K562 (cell line): ENCODE measurements around the gene KCNG4. TPM values are rescaled to one million over a fixed set of nuclear protein-coding genes. Genes with fewer than 3 reads are reported as not detected.

Experiments used
- L3MBTL2 ChIP-seq: fragments of 450-650 bp; IDR thresholded peaks from 2 replicates; pipeline ENCODE4 v1.6.1; 2016; ENCODE audit warnings: mild to moderate bottlenecking, moderate library complexity
- NRF1 ChIP-seq, 2 experiments: fragments of 450-650 bp; IDR thresholded peaks in 1 of 2; conservative IDR thresholded peaks in 1 of 2; 2 replicates each; pipeline ENCODE4 v1.6.1; 2014; ENCODE audit warnings: mild to moderate bottlenecking in 2 of 2
- PCBP1 ChIP-seq: fragments of 200-400 bp; formaldehyde crosslinking; IDR thresholded peaks from 2 replicates; pipeline ENCODE4 v1.6.1; 2018; ENCODE audit warnings: mild to moderate bottlenecking, low read depth, low read length; ENCODE audit not compliant: poor library complexity, severe bottlenecking
- POLR2B ChIP-seq: fragments of 450-650 bp; IDR thresholded peaks from 2 replicates; pipeline ENCODE4 v1.6.1; 2018; ENCODE audit warnings: low read depth; ENCODE audit not compliant: partially characterized antibody
- RUNX1 ChIP-seq: sonication (generic); IDR thresholded peaks from 2 replicates; pipeline ENCODE4 v1.6.1; 2016; ENCODE audit warnings: antibody characterized with exemption, low read depth
- SMARCA4 ChIP-seq: fragments of 450-650 bp; IDR thresholded peaks from 2 replicates; pipeline ENCODE4 v1.6.1; 2016
- TAF15 ChIP-seq: fragments of 200-400 bp; formaldehyde crosslinking; IDR thresholded peaks from 2 replicates; pipeline ENCODE4 v1.6.1; 2017; ENCODE audit warnings: mild to moderate bottlenecking, low read depth, low read length, moderate library complexity
- ZNF778 ChIP-seq: fragments of 450-650 bp; formaldehyde crosslinking; IDR thresholded peaks from 2 replicates; pipeline ENCODE4 v1.4.0; 2020; ENCODE audit warnings: mild to moderate bottlenecking, moderate library complexity
- polyA plus RNA-seq, 8 experiments: library from polyadenylated mRNA; depleted of rRNA in 4 of 8; stranded (reverse) in 5 of 8; unstranded in 3 of 8; fragments of >200 nt; fragmentation: Nextera tagmentation in 2 of 8; fragmentation: Illumina TruSeq in 1 of 8; extraction: Ambion mirVana in 2 of 8; extraction: Trizol in 1 of 8; gene quantifications; 2 replicates each; pipeline versions ENCODE4 v1.2.1 to v1.2.3, GENCODE V29; 2011 to 2014; ENCODE audit warnings: inconsistent platforms in 1 of 8, missing spikeins in 1 of 8
- total RNA-seq, 7 experiments: library from RNA; depleted of rRNA in 6 of 7; stranded (reverse); fragments of >200 nt in 6 of 7; fragmentation: Illumina TruSeq in 2 of 7; extraction: Trizol in 2 of 7; gene quantifications; 2 replicates each; pipeline versions ENCODE4 v1.2.1 to v1.2.3, GENCODE V29; 2011 to 2021; ENCODE audit warnings: low replicate concordance in 1 of 7
- TF ChIP-seq, protein P1 (sequence below): fragments of 200-600 bp; sonication (generic); IDR thresholded peaks from one replicate; pipeline ENCODE4 v1.6.1; 2012; ENCODE audit warnings: mild to moderate bottlenecking, low read depth, low read length, inconsistent platforms
- TF ChIP-seq, protein P2 (sequence below): sonication (generic); formaldehyde crosslinking; IDR thresholded peaks from 2 replicates; pipeline ENCODE4 v1.9.0; 2022; ENCODE audit warnings: mild to moderate bottlenecking, missing genetic modification reagents
- TF ChIP-seq, protein P3 (sequence below): sonication (generic); formaldehyde crosslinking; IDR thresholded peaks from 2 replicates; pipeline ENCODE4 v1.8.0; 2023; ENCODE audit warnings: mild to moderate bottlenecking, missing genetic modification reagents
- TF ChIP-seq, protein P4 (sequence below), 2 experiments: IDR thresholded peaks; 2 replicates each; pipeline ENCODE4 v1.6.1; 2011; ENCODE audit warnings: borderline replicate concordance in 1 of 2, control low read depth in 1 of 2, low read depth in 1 of 2, low read length in 1 of 2, mild to moderate bottlenecking in 1 of 2, mixed read lengths in 1 of 2, moderate library complexity in 1 of 2; ENCODE audit not compliant: insufficient read depth in 1 of 2, insufficient read length in 1 of 2, poor library complexity in 1 of 2, severe bottlenecking in 1 of 2; ENCODE audit errors: extremely low read depth in 1 of 2

Gene KCNG4
- total and polyA plus RNA-seq, 9 of the 15 experiments (the other 6 are each of a cell fraction or from before 2014, with no cell fraction given): not detected

DNA sequence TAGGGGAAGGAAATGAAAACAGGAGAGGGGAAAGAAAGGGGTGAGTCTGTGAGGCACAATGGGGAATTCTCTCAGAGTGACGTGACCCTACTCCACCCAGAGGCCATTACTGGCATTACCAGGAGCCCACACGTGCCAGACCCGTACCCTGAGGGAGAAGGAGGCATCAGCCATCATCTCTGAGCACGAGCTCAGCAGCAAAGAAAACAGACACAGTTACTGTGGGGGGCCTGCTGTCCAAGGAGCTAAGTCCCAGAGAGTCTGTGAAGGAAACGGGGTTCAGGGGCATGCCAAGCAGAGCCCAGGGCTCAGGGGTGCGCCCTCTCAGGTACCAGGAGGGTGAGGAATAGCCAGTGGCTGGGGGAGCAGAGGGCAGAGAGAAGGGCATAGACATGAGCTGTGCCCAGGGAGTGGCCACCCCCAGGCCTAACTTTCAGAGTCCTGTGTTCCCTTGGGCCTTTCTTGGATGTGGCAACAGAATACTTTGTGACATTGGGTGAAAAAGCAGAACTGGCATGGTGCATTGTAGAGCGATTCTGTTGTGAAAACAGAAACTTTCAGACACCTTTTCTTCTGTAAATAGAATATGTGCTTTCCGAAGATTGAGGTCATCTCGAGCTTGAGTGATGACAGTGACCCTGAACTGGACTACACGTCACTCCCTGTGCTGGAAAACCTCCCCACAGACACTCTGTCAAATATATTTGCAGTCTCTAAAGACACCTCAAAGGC, 64.3 kb downstream of the KCNG4 start (continued):
- TF ChIP-seq PCBP1 (no peak), ZNF778 (CRISPR knock-in tag) (no peak), SMARCA4 (no peak), TAF15 (no peak), POLR2B (no peak), L3MBTL2 (peak; percentile 34; the same call in 1 of the 2 replicates), RUNX1 (no peak), NRF1 (conservative IDR thresholded peaks at IDR 0.05 in 1 of 2, IDR thresholded peaks at IDR 0.05 in 1 of 2) (no peak)
- TF ChIP-seq, protein P1, sequence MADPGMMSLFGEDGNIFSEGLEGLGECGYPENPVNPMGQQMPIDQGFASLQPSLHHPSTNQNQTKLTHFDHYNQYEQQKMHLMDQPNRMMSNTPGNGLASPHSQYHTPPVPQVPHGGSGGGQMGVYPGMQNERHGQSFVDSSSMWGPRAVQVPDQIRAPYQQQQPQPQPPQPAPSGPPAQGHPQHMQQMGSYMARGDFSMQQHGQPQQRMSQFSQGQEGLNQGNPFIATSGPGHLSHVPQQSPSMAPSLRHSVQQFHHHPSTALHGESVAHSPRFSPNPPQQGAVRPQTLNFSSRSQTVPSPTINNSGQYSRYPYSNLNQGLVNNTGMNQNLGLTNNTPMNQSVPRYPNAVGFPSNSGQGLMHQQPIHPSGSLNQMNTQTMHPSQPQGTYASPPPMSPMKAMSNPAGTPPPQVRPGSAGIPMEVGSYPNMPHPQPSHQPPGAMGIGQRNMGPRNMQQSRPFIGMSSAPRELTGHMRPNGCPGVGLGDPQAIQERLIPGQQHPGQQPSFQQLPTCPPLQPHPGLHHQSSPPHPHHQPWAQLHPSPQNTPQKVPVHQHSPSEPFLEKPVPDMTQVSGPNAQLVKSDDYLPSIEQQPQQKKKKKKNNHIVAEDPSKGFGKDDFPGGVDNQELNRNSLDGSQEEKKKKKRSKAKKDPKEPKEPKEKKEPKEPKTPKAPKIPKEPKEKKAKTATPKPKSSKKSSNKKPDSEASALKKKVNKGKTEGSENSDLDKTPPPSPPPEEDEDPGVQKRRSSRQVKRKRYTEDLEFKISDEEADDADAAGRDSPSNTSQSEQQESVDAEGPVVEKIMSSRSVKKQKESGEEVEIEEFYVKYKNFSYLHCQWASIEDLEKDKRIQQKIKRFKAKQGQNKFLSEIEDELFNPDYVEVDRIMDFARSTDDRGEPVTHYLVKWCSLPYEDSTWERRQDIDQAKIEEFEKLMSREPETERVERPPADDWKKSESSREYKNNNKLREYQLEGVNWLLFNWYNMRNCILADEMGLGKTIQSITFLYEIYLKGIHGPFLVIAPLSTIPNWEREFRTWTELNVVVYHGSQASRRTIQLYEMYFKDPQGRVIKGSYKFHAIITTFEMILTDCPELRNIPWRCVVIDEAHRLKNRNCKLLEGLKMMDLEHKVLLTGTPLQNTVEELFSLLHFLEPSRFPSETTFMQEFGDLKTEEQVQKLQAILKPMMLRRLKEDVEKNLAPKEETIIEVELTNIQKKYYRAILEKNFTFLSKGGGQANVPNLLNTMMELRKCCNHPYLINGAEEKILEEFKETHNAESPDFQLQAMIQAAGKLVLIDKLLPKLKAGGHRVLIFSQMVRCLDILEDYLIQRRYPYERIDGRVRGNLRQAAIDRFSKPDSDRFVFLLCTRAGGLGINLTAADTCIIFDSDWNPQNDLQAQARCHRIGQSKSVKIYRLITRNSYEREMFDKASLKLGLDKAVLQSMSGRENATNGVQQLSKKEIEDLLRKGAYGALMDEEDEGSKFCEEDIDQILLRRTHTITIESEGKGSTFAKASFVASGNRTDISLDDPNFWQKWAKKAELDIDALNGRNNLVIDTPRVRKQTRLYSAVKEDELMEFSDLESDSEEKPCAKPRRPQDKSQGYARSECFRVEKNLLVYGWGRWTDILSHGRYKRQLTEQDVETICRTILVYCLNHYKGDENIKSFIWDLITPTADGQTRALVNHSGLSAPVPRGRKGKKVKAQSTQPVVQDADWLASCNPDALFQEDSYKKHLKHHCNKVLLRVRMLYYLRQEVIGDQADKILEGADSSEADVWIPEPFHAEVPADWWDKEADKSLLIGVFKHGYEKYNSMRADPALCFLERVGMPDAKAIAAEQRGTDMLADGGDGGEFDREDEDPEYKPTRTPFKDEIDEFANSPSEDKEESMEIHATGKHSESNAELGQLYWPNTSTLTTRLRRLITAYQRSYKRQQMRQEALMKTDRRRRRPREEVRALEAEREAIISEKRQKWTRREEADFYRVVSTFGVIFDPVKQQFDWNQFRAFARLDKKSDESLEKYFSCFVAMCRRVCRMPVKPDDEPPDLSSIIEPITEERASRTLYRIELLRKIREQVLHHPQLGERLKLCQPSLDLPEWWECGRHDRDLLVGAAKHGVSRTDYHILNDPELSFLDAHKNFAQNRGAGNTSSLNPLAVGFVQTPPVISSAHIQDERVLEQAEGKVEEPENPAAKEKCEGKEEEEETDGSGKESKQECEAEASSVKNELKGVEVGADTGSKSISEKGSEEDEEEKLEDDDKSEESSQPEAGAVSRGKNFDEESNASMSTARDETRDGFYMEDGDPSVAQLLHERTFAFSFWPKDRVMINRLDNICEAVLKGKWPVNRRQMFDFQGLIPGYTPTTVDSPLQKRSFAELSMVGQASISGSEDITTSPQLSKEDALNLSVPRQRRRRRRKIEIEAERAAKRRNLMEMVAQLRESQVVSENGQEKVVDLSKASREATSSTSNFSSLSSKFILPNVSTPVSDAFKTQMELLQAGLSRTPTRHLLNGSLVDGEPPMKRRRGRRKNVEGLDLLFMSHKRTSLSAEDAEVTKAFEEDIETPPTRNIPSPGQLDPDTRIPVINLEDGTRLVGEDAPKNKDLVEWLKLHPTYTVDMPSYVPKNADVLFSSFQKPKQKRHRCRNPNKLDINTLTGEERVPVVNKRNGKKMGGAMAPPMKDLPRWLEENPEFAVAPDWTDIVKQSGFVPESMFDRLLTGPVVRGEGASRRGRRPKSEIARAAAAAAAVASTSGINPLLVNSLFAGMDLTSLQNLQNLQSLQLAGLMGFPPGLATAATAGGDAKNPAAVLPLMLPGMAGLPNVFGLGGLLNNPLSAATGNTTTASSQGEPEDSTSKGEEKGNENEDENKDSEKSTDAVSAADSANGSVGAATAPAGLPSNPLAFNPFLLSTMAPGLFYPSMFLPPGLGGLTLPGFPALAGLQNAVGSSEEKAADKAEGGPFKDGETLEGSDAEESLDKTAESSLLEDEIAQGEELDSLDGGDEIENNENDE: no peak
- TF ChIP-seq, protein P2, sequence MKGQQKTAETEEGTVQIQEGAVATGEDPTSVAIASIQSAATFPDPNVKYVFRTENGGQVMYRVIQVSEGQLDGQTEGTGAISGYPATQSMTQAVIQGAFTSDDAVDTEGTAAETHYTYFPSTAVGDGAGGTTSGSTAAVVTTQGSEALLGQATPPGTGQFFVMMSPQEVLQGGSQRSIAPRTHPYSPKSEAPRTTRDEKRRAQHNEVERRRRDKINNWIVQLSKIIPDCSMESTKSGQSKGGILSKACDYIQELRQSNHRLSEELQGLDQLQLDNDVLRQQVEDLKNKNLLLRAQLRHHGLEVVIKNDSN: peak; percentile 79
- TF ChIP-seq, protein P3, sequence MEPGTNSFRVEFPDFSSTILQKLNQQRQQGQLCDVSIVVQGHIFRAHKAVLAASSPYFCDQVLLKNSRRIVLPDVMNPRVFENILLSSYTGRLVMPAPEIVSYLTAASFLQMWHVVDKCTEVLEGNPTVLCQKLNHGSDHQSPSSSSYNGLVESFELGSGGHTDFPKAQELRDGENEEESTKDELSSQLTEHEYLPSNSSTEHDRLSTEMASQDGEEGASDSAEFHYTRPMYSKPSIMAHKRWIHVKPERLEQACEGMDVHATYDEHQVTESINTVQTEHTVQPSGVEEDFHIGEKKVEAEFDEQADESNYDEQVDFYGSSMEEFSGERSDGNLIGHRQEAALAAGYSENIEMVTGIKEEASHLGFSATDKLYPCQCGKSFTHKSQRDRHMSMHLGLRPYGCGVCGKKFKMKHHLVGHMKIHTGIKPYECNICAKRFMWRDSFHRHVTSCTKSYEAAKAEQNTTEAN (CRISPR knock-in tag): no peak
- TF ChIP-seq, protein P4, sequence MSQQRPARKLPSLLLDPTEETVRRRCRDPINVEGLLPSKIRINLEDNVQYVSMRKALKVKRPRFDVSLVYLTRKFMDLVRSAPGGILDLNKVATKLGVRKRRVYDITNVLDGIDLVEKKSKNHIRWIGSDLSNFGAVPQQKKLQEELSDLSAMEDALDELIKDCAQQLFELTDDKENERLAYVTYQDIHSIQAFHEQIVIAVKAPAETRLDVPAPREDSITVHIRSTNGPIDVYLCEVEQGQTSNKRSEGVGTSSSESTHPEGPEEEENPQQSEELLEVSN (IDR thresholded peaks at IDR 0.05; ENCODE audit: borderline replicate concordance in 1 of 2, extremely low read depth in 1 of 2, insufficient read depth in 1 of 2, insufficient read length in 1 of 2, low read depth in 1 of 2, low read length in 1 of 2, poor library complexity in 1 of 2, severe bottlenecking in 1 of 2): peak in 1 of 2 experiments; percentile 16
